HG02678 (cell line): Measurements from ENCODE around the gene SEMG1.

Experiments
- ATAC-seq: cut with Tn5 transposase; IDR thresholded peaks from one replicate; pipeline ENCODE4 v1.9.1; 2021; ENCODE audit warnings: mild to moderate bottlenecking, moderate library complexity; ENCODE audit not compliant: unreplicated experiment

The SEMG1 gene, protein sequence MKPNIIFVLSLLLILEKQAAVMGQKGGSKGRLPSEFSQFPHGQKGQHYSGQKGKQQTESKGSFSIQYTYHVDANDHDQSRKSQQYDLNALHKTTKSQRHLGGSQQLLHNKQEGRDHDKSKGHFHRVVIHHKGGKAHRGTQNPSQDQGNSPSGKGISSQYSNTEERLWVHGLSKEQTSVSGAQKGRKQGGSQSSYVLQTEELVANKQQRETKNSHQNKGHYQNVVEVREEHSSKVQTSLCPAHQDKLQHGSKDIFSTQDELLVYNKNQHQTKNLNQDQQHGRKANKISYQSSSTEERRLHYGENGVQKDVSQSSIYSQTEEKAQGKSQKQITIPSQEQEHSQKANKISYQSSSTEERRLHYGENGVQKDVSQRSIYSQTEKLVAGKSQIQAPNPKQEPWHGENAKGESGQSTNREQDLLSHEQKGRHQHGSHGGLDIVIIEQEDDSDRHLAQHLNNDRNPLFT

DNA sequence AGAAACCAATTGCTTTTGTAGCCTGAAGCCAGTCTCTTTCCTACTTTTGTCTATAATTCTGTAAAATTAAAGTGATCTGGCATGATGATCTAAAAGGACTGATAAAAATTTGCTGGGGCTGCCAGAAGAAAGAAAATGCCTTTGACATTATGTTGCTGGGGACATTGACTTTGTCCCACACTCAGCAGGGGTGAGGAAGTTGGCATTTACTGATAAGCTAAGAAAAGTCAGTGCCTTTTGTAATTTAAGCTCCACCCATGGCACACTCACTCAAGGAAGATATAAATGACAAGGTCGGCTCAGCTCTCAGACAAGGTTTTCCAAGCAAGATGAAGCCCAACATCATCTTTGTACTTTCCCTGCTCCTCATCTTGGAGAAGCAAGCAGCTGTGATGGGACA is at the start of gene SEMG1:
SEMG1 (plus strand) TSS at position 309 of the 400 bp plus-strand sequence; CDS start at position 330, 21 bp downstream.
- no peak for ATAC-seq

DNA sequence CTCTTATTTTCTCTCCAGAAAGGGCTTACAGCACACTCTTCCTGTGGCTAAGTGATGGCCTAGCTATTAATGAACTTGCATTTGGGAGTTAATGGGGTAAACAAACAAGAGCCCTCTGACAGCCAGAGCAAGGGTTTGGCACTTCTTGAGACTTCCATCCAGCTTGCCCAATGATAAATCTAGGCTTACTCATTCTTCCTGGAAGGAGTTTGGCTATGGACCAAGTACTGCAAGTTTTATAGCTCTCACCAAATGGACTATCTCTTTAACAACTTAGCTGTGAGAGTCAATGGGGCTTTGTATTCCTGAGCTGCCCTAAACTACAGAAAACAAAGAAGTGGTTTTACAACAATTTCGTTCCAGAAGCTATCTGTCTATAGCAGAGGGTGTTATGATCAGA is 48.9 kb upstream of the SEMG1 start:
- ATAC-seq = no peak

DNA sequence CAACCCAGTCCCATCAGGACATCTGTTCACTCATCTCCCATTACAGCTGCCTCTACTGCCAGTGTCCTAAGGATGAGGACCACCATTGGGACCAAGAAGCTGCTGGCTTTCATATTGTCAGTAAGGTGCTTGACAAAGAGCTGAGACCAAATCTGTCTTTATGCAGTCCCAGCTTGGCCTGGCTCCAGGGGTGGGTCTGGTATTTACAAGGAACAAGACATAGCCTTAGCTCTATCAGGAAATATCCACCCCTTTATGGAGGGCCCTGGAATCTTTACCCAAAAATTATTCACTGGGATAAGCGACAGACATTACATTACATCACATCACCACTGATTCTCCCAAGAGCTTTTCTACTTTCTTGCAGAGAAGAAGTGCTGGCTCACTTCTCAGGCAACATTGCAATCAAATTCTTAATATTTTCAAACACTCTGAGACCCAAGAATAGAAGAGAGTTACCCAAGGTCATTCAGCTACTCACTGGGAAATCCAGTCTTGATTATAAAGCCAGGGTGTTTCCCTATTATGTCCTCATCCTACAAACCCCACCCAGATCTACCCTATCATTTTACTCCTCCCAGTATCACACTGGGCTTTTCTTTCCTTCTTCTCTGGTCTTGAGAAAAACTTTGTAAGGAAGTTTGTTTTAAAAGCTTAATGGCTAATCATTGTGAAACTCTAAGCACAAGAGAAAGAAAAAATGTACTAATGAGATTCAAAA is 43.6 kb upstream of the SEMG1 start:
- ATAC-seq = no peak

DNA sequence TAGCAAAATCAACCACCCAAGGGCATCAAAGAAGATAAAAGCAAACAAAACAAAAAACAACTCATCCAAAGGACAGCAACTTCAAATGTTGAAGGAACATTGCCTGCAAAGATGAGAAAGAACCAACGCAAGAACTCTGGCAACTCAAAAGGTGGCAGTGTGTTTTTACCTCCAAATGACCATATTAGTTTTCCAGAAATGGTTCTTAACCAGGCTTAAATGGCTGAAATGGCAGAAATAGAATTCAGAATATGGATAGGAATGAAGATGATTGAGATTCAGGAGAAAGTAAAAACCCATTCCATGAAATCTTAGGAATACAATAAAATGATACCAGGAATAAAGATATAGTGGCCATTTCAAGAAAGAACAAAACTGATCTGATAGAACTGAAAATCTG is 41.9 kb upstream of the SEMG1 start:
- no peak for ATAC-seq

DNA sequence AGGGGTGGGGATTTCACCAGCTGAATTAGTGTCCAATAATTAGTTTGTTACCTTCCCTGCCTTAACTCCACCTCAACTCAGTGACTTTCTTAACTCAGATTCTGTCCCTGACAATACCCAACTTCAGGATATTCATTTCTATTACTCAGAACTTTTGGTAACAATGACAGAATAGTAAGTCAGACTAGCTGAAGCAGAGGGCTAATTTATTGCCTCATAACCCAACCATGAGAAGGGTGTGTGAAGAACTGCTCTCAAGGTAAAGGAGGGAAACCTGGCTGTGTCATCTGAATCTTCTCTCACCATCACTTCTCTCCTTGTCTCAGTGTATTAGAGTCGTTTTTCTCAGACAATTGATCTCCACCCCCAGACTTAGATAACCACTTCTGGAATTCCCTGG is 33.3 kb upstream of the SEMG1 start:
- ATAC-seq = no peak

DNA sequence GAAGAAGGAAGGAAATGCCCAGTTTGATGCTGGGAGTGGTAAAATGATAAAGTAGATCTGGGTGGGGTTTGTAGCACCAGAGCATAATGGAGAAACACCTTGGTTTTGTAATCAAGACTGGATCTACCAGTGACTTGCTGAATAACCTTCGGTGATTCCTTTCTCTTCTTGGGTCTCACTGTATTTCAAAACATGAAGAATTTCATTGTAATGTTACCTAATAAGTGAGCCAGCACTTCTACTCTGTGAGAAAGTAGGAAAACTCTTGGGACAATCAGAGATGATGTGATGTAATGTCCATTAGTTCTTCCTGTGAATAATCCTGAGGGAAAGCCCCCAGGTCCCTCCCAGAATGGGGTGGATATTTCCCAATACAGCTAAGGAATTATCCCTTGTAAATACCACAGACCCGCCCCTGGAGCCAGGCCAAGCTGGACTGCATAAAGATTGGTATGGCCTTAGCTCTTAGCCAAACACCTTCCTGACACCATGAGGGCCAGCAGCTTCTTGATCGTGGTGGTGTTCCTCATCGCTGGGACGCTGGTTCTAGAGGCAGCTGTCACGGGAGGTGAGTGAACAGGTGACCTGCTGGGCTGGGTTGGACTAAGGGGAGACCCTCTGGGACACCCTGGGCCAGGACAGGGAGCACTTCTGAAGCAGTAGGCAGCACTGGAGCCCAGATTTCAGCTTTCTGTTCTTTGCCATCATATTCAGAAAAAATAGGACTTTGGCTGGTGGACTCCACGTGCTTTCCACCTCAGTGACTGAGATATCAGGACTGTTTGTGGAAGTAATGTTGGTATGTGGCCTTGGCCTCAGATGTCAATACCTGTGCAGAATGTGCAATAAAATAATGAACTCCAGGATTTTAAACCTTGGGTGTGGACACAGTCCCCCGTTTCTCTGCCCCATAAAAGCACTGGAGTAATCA is 32.1 kb upstream of the SEMG1 start, which contains the start of gene PI3:
PI3 (plus strand) TSS at position 469 of the 931 bp plus-strand sequence; CDS start at position 490, 21 bp downstream.
- ATAC-seq = no peak

DNA sequence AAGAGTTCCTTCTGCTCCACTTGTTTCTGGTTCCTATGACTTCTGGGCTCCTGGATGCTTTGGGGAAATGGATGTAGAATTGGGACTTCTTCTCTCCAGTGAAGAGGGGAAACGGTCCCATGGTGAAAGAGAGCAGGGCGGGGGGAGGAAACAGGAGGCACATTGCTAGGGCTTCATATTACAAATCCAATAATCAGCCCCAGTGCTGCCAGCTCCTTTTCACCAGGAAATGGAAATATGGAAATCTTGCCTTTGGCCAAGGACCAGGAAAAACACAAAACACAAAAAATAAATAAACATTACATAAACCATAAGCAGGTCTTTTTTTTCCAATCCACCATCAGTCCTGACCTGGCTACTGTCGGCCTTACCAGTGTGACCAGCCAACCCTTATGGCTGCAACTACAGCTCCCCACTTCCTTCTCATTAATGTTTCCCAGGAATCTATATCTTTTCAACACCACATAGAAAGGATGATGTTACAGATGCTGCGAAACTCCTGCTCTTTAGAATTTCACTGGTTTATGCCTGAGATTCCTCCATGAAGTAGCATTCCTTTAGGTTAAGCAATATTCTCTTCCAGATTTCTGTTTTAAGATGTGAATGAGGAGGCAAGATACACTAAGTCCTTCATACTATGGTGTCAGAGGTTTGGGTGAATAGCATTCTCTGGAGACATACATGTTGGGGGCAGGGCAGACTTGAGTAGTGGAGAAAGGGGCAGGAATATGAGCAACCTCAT is 30.1 kb upstream of the SEMG1 start:
- ATAC-seq = no peak

DNA sequence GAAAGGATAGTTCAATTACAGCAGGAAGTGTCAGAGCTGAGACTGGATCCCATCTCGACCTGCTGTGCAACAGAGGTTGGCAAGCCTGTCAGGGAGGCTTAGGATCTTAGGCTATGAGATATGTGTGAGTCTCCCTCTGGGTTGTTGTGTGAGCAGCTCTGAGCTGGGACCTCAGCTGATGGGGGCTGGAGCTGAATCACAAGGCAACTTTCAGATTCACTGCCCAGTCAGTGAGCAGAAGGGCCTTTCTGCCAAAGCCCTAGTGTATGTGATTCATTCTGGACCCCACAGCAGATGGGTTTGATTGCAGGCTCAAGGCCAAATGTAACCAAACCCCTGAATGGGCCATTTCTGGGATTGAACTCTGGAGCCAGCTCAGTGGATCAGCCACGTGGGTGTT is 27.7 kb upstream of the SEMG1 start:
- ATAC-seq = no peak

DNA sequence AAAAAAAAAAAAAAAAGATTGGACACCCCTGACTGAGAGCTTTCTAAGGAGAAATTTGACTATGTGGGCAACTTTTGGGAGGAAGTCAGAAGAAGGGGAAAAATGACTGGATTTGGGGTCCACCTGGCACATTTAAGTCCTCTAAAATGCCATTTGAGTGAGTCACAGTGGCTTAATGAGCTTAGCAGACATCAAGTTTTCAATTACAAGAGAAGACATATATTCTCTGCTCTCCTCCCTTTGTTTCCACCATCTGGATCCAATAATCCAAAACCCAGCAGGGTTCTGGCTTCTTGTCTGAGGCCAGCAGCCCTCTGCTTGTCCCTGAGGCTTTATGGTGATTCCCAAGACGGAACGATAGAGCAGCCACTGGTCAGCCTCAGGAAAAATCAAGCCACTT is 25.2 kb upstream of the SEMG1 start:
- ATAC-seq = no peak

DNA sequence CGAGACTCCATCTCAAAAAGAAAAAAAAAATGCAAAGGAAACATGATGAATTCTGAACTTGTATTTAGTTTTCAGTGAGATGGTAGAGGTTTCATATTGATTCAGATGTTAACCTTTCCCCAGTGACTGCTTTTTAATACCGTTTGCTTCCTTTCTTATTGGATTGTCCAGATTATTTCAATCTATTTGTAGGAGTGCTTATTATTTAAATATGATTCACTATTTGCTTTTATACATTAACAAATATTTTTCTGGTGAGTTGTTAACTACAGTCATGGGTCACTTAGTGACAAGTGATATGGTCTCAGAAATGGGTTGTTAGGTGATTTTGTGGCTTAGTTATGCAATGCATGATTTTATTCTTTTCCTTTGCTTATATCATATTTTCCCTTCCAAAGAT is 23.7 kb upstream of the SEMG1 start:
- no peak for ATAC-seq

DNA sequence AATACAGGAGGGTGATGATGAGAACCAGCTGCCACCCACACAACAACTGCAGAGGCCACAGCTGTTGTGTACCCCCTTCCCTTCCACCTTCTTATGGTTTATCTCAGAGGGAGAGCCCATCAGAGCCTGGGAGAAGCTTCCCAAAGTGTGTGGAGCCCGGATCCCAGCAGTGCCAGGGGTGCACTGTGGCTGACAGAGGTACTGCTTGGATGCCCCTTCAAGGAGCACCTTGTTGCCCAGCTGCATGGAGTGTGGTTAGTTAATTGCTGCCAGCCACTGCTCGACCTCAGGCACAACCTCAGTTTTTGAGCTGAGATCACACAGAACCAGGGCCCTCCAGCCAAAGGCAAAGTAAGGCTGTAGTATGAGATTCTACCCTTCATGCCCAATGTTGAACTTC is 19.1 kb upstream of the SEMG1 start:
- no peak for ATAC-seq

DNA sequence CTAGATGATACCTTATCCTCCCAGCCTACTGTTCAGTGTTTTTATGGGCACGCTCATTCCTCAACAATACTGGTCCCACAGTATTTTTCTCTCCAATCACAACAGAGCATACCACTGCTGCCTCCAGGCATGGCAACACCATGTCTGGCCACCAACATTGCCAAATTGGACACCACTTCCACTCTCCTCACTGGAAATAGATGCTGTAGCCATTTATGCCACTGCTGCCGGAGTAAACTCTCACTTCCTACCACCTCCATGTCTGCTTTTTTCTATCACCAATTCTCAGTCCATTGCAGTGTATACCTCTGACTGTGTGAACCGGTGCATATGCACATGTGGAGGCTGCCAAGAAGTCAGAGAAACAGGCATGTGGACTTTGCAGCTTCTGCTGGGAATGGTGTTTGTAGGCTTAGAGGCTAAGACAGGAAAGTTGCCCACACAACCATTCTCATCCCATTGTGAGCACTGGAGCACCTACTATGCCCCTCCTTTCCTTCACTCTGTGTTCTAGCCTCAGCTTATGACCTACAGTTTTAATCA is 17.7 kb upstream of the SEMG1 start:
- no peak for ATAC-seq

DNA sequence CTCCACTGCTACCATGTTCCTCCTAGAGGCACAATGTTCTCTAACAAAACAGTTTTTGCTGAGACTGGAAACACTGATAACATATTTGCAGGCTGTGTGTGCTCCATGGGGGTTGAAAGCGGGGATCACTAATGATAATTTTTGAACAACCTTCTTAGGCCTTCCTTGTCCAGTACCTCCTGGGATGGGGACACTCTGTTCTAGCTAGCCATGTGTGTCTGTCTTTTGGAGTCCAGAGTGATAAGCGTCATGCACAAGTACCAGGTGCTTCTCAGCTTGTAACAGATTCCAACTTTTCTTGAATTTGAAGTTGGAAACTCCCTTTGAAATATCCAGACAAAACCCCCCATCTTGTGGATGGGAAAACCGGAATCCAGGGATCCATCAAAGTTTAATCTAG is 17.0 kb upstream of the SEMG1 start:
- ATAC-seq = no peak

DNA sequence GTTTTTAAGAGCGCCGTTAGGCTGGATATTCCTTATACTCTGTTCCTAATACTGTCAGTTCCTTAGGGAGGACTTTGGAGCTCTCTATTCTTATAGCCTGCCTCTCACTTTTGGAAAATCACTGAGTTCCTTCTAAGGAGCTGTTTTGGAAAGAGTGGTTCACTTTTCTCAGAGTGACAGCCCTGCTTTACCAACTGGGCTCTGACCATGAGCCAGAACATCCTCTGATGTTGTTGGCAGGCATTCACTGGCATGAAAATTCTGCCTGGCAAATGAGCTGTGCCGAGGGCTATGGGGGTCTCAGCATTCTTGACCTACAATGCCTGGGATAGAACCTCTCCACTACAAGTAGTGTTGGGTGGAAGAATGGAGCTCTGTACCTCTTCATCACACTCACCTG is 14.9 kb upstream of the SEMG1 start:
- no peak for ATAC-seq

DNA sequence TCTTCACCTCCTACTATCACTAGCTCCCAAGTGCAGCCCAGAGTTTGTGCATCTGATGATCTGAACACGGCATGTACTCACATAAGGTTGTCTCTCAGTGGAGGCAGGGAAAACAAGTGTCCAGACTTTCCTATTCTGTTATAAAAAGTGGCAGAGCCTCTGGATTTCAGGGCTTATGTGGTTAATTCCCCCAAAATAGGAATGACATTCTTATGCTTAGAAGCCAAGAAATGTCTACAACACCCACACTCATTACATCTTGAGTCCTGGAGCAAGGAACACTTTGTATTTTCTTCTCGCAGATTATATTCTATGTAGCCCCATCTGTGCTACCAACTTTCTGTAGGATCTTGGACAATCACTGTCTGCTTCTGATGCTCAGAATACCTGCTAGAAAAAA is 13.5 kb upstream of the SEMG1 start:
- no peak for ATAC-seq

DNA sequence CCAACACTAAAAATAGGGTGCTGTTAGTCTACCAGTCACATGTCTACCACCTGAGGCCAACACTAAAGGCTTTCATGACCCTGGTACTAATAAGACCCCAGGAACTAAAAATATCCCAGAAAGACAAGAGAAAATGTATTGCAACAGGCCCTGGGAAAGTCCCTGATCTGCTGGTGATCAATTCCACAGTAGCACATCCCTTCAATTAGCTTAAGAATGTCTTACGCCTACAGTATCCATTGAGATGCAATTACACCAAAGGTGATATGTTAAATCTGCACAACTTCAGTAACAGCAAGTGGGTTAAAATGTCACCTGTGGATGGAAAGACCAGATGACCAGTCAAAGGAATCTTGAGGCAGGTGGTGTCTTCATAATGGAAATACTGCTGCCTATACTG is 3.1 kb downstream of the SEMG1 start:
- ATAC-seq = no peak

DNA sequence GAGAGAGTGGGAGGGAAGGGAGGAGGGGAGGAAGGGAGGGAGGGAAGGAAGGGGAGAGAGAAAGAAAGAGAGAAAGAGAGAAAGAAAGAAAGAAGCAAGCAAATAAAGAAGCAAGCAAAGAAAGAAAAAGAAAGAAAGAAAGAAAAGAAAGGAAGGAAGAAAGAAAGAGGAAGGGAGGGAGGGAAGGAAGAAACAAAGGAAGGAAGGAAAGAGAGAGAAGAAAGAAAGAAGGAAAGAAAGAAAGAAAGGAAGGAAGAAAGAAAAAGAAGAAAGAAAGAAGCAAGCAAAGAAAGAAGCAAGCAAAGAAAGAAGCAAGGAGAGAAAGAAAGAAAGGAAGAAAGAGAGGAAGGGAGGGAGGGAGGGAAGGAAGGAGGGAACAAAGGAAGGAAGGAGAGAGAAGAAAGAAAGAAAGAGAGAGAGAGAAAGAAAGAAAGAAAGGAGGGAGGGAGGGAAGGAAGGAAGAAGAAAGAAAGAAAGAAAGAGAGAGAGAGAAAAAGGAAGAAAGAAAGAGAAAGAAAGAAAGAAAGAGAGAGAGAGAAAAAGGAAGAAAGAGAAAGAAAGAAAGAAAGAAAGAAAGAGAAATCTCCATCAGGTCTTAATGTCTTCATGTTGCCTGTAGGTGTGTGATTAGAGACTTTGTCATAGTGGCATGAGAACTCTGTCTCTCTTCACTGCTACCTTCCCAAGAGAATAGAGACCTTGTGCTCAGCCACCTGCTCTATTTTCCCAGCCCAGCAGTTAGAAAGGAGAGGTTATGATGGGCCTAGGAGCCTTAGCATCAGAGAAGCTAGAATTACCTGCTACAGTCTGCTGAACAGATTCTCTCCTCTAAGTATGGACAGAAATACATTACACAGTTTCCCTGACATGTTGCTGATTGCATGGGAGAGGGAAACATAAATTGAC is 5.0 kb downstream of the SEMG1 start:
- no peak for ATAC-seq

DNA sequence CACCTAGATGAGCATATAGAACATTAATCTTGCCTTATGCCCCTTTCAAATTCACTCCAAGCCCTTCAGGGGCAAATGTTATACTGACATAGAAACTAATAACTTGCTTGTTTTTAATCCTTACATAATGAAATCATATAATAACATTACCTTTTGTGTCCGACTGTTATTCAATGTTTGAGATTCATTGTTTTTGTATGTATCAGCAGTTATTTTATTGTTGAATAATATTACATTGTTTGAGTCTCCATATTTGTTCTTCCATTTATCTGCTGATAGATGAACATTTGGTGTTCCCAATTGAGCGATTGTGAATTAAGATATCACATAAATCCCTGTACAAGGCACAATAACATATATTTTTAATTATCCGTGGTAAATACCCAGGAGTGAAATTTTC is 6.0 kb downstream of the SEMG1 start:
- no peak for ATAC-seq

DNA sequence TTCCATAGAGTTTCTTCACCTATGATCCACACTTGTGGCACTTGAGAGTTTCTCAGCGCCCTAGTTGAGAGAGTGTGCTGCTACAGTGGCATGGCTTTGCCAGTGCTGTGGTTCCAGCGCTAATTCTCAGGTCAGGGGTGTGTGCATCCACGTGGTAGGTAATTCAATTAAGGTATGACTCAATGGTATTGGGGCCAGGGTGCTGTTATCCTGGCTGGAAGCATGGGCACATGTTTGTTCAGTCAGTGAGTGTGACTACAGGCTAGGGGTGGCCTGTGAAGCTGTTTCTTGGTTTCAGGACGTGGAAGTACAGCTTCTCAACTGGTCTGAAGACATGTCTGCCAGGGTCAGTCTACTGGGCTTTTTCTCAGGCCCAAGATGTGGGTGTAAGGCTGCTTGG is 11.3 kb downstream of the SEMG1 start:
- ATAC-seq = no peak
